Measurements from ENCODE around the gene RXRB.

Gene RXRB

GRCh38 chr6:33204415-33205190 lies 4.1 kb upstream of the RXRB start, which contains the start of gene HSD17B8:
Gene HSD17B8, plus strand, starts transcription at chr6:33204655. Its CDS starts 14 bp downstream, at chr6:33204669.
- peaks cover 25% of the 10 kb centered on the region for H3K36me3 Mint-ChIP-seq (ENCODE audit: low read depth)
- H3K27ac Mint-ChIP-seq = peak within 1 kb of the TSS; percentile 81
- peak within 1 kb of the TSS; percentile 90 for H3K4me3 Mint-ChIP-seq
- H3K4me1 Mint-ChIP-seq = peaks cover 72% of the 10 kb centered on the region
- peak; percentile 97 for DNase-seq
- peaks cover 22% of the 10 kb centered on the region for H3K27me3 Mint-ChIP-seq (ENCODE audit: low read depth, poor library complexity)
- no peak for TF ChIP-seq CTCF (IDR thresholded peaks at IDR 0.05)
- H3K9me3 Mint-ChIP-seq = no peaks in the 10 kb centered on the region

- H3K4me1 Mint-ChIP-seq = peaks cover 72% of the 10 kb centered on the region
- peaks cover 21% of the 10 kb centered on the region for H3K36me3 Mint-ChIP-seq (ENCODE audit: low read depth)
- H3K4me3 Mint-ChIP-seq = peak overlapping the region; percentile 90
- no peak overlapping the region for H3K27ac Mint-ChIP-seq
- peaks cover 18% of the 10 kb centered on the region for H3K27me3 Mint-ChIP-seq (ENCODE audit: low read depth, poor library complexity)
- no peaks in the 10 kb centered on the region for H3K9me3 Mint-ChIP-seq
- no peak for TF ChIP-seq CTCF (IDR thresholded peaks at IDR 0.05)
- DNase-seq = no peak
Measured at GRCh38 chr6:33204165-33204414, 3.6 kb upstream of the RXRB start.

- TF ChIP-seq CTCF (IDR thresholded peaks at IDR 0.05) = no peak
- DNase-seq = no peak
- H3K36me3 Mint-ChIP-seq (ENCODE audit: low read depth) = peaks cover 21% of the 10 kb centered on the region
- peaks cover 72% of the 10 kb centered on the region for H3K4me1 Mint-ChIP-seq
- H3K4me3 Mint-ChIP-seq = peak overlapping the region; percentile 99
- H3K9me3 Mint-ChIP-seq = no peaks in the 10 kb centered on the region
- peaks cover 18% of the 10 kb centered on the region for H3K27me3 Mint-ChIP-seq (ENCODE audit: low read depth, poor library complexity)
- H3K27ac Mint-ChIP-seq = no peak overlapping the region
Measured at GRCh38 chr6:33203443-33204164, 3.1 kb upstream of the RXRB start.

- Mint-ChIP-seq H3K36me3 (ENCODE audit: low read depth) (peaks cover 21% of the 10 kb centered on the region), H3K4me3 (peak overlapping the region; percentile 99), H3K27ac (no peak overlapping the region), H3K27me3 (ENCODE audit: low read depth, poor library complexity) (peaks cover 18% of the 10 kb centered on the region), H3K9me3 (no peaks in the 10 kb centered on the region), H3K4me1 (peaks cover 80% of the 10 kb centered on the region)
- DNase-seq = no peak
- TF ChIP-seq CTCF (IDR thresholded peaks at IDR 0.05) = no peak
Measured at GRCh38 chr6:33202799-33203198, 2.3 kb upstream of the RXRB start.

GRCh38 chr6:33201935-33202334 lies 1.5 kb upstream of the RXRB start:
- Mint-ChIP-seq H3K27me3 (ENCODE audit: low read depth, poor library complexity) (peaks cover 18% of the 10 kb centered on the region), H3K36me3 (ENCODE audit: low read depth) (peaks cover 25% of the 10 kb centered on the region), H3K27ac (peak overlapping the region; percentile 58), H3K9me3 (no peaks in the 10 kb centered on the region), H3K4me3 (peak overlapping the region; percentile 99), H3K4me1 (peaks cover 88% of the 10 kb centered on the region)
- no peak for DNase-seq
- no peak for TF ChIP-seq CTCF (IDR thresholded peaks at IDR 0.05)

All from nephron progenitor cell (in vitro differentiated cells).